DOHH2 (cell line): ENCODE measurements around the gene NGEF.

Source experiments
- EZH2phosphoT487 ChIP-seq: fragments of 200-600 bp; sonication (generic); IDR thresholded peaks from 2 replicates; pipeline ENCODE4 v1.6.1; 2017; ENCODE audit warnings: borderline replicate concordance, mild to moderate bottlenecking, antibody characterized with exemption, low read length, moderate library complexity, mixed read lengths
- TF ChIP-seq, protein P1 (sequence below): fragments of 200-600 bp; sonication (generic); IDR thresholded peaks from one replicate; pipeline ENCODE4 v1.5.1; 2014; ENCODE audit warnings: antibody characterized with exemption, mild to moderate bottlenecking, low read depth, low read length; ENCODE audit not compliant: poor library complexity, severe bottlenecking

DNA sequence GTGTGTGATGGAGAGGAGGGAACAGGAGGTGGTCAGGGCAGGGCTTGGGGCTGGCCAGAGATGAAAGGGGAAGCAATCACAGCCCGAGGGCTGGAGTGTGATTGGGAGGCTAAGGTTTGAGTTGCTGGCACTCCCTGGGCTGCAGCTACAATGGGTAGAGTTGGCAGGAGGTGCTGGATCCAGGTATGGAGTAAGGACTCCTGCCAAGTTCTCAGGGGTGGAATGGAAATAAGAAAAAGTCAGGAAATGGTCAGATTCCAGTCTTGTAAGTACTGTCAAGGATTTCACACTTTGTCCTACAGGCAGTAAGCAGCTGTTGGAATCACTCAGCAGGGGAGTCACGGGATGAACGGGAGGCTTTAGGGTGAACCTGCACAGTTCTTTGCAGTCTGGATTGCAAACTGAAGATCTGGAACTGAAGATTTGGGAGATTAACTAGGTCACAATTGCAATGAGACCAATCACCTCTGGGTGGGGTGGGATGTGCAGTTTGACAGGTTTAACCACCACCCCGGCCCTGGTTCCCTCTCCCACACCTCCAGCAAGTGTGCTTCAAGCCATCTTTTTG is 36.2 kb upstream of the NGEF start:
- TF ChIP-seq, protein P1, sequence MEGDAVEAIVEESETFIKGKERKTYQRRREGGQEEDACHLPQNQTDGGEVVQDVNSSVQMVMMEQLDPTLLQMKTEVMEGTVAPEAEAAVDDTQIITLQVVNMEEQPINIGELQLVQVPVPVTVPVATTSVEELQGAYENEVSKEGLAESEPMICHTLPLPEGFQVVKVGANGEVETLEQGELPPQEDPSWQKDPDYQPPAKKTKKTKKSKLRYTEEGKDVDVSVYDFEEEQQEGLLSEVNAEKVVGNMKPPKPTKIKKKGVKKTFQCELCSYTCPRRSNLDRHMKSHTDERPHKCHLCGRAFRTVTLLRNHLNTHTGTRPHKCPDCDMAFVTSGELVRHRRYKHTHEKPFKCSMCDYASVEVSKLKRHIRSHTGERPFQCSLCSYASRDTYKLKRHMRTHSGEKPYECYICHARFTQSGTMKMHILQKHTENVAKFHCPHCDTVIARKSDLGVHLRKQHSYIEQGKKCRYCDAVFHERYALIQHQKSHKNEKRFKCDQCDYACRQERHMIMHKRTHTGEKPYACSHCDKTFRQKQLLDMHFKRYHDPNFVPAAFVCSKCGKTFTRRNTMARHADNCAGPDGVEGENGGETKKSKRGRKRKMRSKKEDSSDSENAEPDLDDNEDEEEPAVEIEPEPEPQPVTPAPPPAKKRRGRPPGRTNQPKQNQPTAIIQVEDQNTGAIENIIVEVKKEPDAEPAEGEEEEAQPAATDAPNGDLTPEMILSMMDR: no peak
- TF ChIP-seq EZH2phosphoT487: no peak
